Esophagus (tissue), 2 donors: ENCODE measurements around the gene PRIM2. TPM values are rescaled to one million over a fixed set of nuclear protein-coding genes. Genes with fewer than 3 reads are reported as not detected.
"Not testable (repeated sequence)": the region's sequence is repeated elsewhere in the genome, so short reads cannot be mapped to it uniquely, and the experiment has no call there.

Experiments used
- H3K27ac ChIP-seq, 2 donors: one replicate each; pipeline ENCODE4 v1.5.1; 2013; ENCODE audit warnings: low read depth in 2 of 2, mild to moderate bottlenecking in 2 of 2, inconsistent platforms in 1 of 2, low read length in 1 of 2, moderate library complexity in 1 of 2
- H3K27me3 ChIP-seq, 2 donors: one replicate each; pipeline ENCODE4 v1.6.1; 2013; ENCODE audit warnings: low read length in 2 of 2, control low read depth in 1 of 2, mild to moderate bottlenecking in 1 of 2; ENCODE audit not compliant: insufficient read depth in 2 of 2, control insufficient read depth in 1 of 2
- H3K36me3 ChIP-seq, 2 donors: one replicate each; pipeline ENCODE4 v1.6.1; 2013; ENCODE audit warnings: low read length in 1 of 2; ENCODE audit not compliant: control insufficient read depth in 2 of 2, insufficient read depth in 2 of 2
- H3K4me1 ChIP-seq, 2 donors: one replicate each; pipeline ENCODE4 v1.6.1; 2013; ENCODE audit warnings: low read length in 1 of 2; ENCODE audit not compliant: control insufficient read depth in 2 of 2, insufficient read depth in 2 of 2
- H3K4me3 ChIP-seq, 2 donors: one replicate each; pipeline ENCODE4 v1.5.1; 2013; ENCODE audit warnings: low read length in 2 of 2, mild to moderate bottlenecking in 2 of 2, low read depth in 1 of 2, moderate library complexity in 1 of 2
- H3K9me3 ChIP-seq, 2 donors: one replicate each; pipeline ENCODE4 v1.6.1; 2013; ENCODE audit warnings: mild to moderate bottlenecking in 2 of 2, low read depth in 1 of 2, low read length in 1 of 2, moderate library complexity in 1 of 2; ENCODE audit not compliant: control insufficient read depth in 2 of 2, insufficient read depth in 1 of 2
- WGBS, 2 donors: extraction: QIAGEN DNeasy Blood & Tissue Kit; methylation state at CpG; one replicate each; pipeline ENCODE4 v1.1.7; 2013; 5-methylcytosine and 5-hydroxymethylcytosine counted together
- polyA plus RNA-seq, 2 donors: library from polyadenylated mRNA; stranded (reverse); fragments of 200-250 nt; gene quantifications; one replicate each; pipeline ENCODE4 v1.2.3, GENCODE V29; 2013
- donor health status: healthy with polysubstance abuse.
- donor health status: Bipolar disorder and iron deficiency.

Gene PRIM2
- polyA plus RNA-seq, 2 donors = 3.7 to 4.5 TPM

DNA sequence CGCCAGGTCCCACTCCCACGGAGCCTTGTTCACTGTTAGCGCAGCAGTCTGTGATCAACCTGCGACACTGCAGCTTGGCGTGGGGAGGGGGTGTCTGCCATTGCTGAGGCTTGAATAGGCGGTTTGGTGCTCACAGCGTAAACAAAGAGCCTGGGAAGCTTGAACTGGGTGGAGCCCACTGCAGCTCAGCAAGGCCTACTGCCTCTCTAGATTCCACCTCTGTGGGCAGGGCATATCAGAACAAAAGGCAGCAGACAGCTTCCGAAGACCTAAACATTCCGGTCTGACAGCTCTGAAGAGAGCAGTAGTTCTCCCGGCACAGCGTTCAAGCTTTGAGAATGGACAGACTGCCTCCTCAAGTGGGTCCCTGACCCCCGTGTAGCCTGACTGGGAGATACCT is 29.3 kb upstream of the PRIM2 start:
- H3K36me3 ChIP-seq, H3K9me3 ChIP-seq, H3K4me1 ChIP-seq, H3K27me3 ChIP-seq: not testable (repeated sequence)
- Histone ChIP-seq H3K4me3 (peak overlapping the region in 1 of 2 donors; percentile 30), H3K27ac (peak overlapping the region; percentile 56 to 75)
- 52 to 57% methylated on average over 12 of the region's 12 CpGs for WGBS, 2 donors

DNA sequence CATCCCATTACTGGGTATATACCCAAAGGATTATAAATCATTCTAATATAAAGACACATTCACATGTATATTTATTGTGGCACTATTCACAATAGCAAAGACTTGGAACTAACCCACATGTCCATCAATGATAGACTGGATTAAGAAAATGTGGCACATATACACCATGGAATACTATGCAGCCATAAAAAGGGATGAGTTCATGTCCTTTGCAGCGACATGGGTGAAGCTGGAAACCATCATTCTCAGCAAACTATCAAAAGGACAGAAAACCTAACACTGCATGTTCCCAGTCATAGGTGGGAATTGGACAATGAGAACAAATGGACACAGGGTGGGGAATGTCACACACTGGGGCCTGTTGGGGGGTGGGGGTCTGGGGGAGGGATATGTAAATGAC is 24.0 kb upstream of the PRIM2 start:
- not testable (repeated sequence) for H3K27me3 ChIP-seq, H3K4me1 ChIP-seq, H3K27ac ChIP-seq, H3K36me3 ChIP-seq, H3K9me3 ChIP-seq, H3K4me3 ChIP-seq
- 43 to 81% methylated on average over 1 of the region's 1 CpG for WGBS, 2 donors

DNA sequence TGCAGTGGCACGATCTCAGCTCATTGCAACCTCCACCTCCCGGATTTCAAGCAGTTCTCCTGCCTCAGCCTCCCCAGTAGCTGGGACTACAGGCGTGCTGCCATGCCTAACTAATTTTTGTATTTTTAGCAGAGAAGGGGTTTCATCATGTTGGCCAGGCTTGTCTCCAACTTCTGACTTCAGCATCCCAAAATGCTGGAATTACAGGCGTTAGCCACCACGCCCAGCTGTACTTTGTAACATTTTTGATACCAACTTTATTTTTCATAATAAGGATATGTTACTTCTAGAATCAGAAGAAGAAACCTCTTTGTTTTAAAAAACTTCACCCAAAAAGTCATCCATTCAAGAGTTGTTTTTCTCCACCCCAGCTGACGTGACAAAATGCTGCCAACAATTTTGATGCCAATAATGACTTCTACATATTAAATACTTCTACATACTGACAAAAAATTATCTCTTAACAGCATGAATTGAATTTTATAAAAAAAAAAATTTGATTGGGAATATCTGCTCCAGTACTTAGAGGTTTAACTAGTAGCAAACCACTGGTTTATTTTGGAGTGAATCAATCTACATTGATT is 22.5 kb upstream of the PRIM2 start:
- H3K4me1 ChIP-seq = no peaks in the 10 kb centered on the region
- no peak overlapping the region for H3K27ac ChIP-seq
- no peaks in the 10 kb centered on the region for H3K36me3 ChIP-seq
- no peaks in the 10 kb centered on the region for H3K9me3 ChIP-seq
- H3K27me3 ChIP-seq = no peaks in the 10 kb centered on the region
- WGBS, 2 donors = 61 to 66% methylated on average over 6 of the region's 6 CpGs
- no peak overlapping the region for H3K4me3 ChIP-seq

DNA sequence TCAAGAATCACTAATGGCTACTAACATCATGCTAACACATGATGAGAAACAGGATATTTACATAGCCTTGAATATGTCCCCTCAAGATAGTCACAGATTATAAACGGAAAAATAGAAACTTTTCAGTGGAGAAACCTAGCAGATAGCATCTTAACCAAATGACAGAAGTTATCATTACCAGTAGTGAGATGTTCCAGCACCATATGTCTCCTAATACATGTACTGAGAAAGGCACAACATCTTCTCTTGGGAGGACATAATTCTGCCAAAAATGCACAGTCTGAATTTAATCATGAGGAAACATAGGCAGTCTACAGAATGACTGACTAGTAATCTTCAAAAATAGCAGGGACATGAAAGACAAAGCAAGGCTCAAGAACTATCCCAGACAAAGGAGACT is 19.9 kb upstream of the PRIM2 start:
- Histone ChIP-seq H3K27me3 (no peaks in the 10 kb centered on the region), H3K4me3 (no peak overlapping the region), H3K36me3 (no peaks in the 10 kb centered on the region), H3K9me3 (no peaks in the 10 kb centered on the region), H3K27ac (no peak overlapping the region), H3K4me1 (no peaks in the 10 kb centered on the region)
- 63 to 69% methylated on average over 1 of the region's 1 CpG for WGBS, 2 donors

DNA sequence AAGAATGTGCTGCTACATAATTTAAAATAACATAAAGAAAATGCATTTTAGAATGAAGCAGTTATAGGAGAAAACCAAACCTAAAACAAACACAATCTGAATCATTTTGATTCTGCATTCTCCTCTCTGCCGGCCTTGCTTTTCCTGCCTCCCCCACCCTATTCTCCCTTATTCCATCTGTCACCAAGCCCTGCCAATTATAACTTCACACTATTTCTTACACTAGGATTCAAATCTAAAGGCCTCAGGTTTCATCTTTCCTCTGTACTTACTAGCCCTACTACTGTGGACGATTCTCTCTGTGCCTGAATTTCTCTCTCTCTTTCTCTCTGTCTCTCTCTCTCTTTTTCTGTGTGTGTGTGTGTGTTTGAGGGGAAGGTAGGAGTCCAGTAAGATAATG is 18.7 kb upstream of the PRIM2 start:
- no peaks in the 10 kb centered on the region for H3K36me3 ChIP-seq
- WGBS, 2 donors = 54 to 64% methylated on average over 2 of the region's 2 CpGs
- no peaks in the 10 kb centered on the region for H3K9me3 ChIP-seq
- H3K27ac ChIP-seq = no peak overlapping the region
- no peak overlapping the region for H3K4me3 ChIP-seq
- H3K27me3 ChIP-seq = no peaks in the 10 kb centered on the region
- H3K4me1 ChIP-seq = no peaks in the 10 kb centered on the region

DNA sequence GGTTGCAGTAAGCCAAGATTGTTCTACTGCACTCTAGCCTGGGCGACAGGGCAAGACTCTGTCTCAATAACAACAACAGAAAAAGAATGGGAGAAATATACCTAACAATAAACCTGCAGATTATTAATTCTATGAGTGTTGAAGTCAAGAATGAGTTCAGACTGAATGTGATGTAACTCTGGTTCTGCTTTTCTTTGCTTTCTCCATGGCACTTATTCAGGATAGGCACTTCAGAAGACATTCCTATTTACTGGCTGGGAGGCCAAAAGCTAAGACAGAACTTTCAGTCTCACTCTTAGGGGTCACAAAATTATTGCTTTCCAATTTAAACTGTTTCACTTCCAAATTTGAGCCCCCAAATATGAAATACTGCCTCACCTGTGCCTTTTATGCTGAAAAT is 15.7 kb upstream of the PRIM2 start:
- Histone ChIP-seq H3K36me3 (no peaks in the 10 kb centered on the region), H3K27ac (no peak overlapping the region), H3K4me3 (no peak overlapping the region), H3K27me3 (no peaks in the 10 kb centered on the region), H3K4me1 (peaks cover 0 to 2% of the 10 kb centered on the region in 2 donors), H3K9me3 (no peaks in the 10 kb centered on the region)
- WGBS, 2 donors = 79 to 91% methylated on average over 1 of the region's 1 CpG

DNA sequence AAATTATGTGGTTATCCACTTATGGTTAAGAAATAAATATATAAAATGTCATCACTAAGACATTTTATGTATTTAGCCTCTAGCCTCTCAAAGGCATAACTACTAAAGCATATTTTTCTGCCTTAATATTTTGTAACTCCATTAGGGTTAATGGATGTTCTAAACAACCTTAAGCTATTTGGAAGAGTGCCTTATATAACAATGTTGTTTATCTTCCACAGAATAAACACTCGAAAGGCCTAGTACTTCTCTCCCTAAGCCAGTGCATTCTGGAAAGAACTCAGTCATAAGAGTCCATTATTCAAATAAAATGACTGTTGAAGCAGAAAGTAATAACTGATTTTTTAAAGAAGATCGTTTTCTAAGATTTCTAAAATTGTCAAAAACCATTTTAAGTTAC is 15.0 kb upstream of the PRIM2 start:
- 48 to 49% methylated on average over 2 of the region's 2 CpGs for WGBS, 2 donors

DNA sequence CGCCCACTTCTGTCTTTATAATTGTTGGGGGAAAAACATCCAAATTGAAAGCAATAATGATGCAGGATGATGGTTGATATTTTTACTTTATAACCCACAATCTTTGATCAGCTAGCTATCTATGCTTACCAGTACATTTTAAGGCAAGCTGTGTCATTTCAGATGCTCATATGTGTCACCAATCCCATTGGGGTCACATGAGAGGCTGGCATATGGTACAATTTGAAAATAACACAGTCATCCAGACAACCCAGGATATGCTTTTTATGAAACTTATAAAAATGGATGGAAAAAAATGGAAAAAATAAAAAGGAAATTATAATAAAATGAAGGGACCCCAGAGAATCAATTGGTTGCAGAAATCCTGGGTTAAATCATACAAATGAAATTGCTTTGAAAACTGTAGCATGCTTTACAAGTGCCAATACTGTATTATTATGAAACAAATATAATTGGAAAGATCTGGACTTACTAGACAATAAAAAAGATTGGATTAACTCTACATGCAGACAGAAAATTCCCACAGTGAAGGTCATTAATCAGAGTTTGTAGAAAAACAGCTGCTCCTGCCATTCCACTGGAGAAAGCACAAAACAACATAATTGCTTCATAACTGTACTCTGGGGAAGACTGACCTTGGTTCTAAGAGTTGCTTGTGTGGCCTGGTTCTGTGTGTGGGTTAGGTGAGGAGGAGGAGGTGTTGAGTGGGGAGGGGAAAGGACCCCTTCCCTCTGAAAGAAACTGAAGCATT is 13.3 kb upstream of the PRIM2 start:
- WGBS, 2 donors = 86 to 87% methylated on average over 1 of the region's 1 CpG
- H3K27ac ChIP-seq = peak overlapping the region in 1 of 2 donors; percentile 17
- peaks cover 0 to 2% of the 10 kb centered on the region in 2 donors for H3K4me1 ChIP-seq

More for the DNA sequence above, 15.0 kb upstream of the PRIM2 start:
- Histone ChIP-seq H3K4me3 (no peak overlapping the region), H3K36me3 (no peaks in the 10 kb centered on the region), H3K9me3 (no peaks in the 10 kb centered on the region), H3K27me3 (no peaks in the 10 kb centered on the region), H3K27ac (no peak overlapping the region), H3K4me1 (peaks cover 0 to 2% of the 10 kb centered on the region in 2 donors)

DNA sequence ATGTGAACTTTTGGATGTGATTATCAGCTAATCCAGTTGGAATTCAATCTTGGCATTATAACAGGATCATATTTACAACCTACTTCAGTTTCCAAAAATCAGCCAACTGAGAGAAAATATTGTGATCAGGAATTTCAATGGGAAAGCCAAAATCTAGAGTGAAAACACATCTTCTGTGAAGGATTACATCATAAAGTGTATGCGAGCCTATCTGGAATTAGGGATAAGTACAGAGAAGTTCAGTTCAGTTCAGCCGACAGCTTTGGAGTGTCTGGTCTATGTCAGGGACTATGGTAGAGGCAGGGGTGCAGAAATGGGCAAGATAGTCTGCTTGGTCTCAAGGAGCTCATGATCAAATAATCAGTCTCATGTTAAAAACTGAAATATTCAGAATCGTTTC is 12.3 kb upstream of the PRIM2 start:
- H3K27me3 ChIP-seq = no peaks in the 10 kb centered on the region
- H3K9me3 ChIP-seq = no peaks in the 10 kb centered on the region
- peaks cover 0 to 2% of the 10 kb centered on the region in 2 donors for H3K4me1 ChIP-seq
- no peak overlapping the region for H3K4me3 ChIP-seq
- no peak overlapping the region for H3K27ac ChIP-seq
- no peaks in the 10 kb centered on the region for H3K36me3 ChIP-seq
- 40 to 53% methylated on average over 3 of the region's 3 CpGs for WGBS, 2 donors

More for the DNA sequence above, 13.3 kb upstream of the PRIM2 start:
- H3K27me3 ChIP-seq = no peaks in the 10 kb centered on the region
- no peaks in the 10 kb centered on the region for H3K36me3 ChIP-seq
- no peaks in the 10 kb centered on the region for H3K9me3 ChIP-seq
- H3K4me3 ChIP-seq = no peak overlapping the region

DNA sequence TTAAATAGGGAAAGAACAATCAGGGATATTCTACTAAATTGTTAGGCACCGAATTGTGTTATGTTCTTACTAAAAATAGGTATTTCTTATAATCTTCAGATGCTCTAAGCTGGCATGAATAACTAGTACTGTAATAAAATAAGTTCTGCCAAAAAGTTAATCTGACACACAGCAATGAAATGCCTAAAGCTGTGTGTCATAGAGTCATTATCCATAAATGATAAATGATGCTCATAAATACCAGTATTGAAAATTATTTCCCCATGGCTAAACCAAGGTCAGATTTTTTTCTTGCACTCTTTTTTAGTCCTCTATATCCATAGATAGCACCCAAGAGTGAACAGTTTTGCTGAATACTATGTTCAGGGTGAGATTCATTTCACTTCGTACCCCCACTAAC is 11.7 kb upstream of the PRIM2 start:
- WGBS, 2 donors = 37 to 45% methylated on average over 2 of the region's 2 CpGs
- no peaks in the 10 kb centered on the region for H3K9me3 ChIP-seq
- peaks cover 0 to 2% of the 10 kb centered on the region in 2 donors for H3K4me1 ChIP-seq
- H3K27ac ChIP-seq = no peak overlapping the region
- H3K36me3 ChIP-seq = no peaks in the 10 kb centered on the region
- H3K4me3 ChIP-seq = no peak overlapping the region
- no peaks in the 10 kb centered on the region for H3K27me3 ChIP-seq
